H1 (cell line): Measurements from ENCODE around the gene CEP85. TPM values are rescaled to one million over a fixed set of nuclear protein-coding genes. Genes with fewer than 3 reads are reported as not detected.

ENCODE experiments used
- polyA plus RNA-seq, 7 experiments: library from polyadenylated mRNA; depleted of rRNA in 3 of 7; stranded (reverse) in 5 of 7; unstranded in 2 of 7; fragments of >200 nt in 5 of 7; fragments of 200-250 nt in 2 of 7; gene quantifications; 1 replicate in 5 of 7; 2 replicates in 1 of 7; 4 replicates in 1 of 7; pipeline versions ENCODE4 v1.2.1 to v1.2.3, GENCODE V29; 2011 to 2013; ENCODE audit warnings: missing spikeins in 2 of 7, mixed read lengths in 2 of 7
- total RNA-seq: library from RNA; stranded (reverse); fragmentation: NEBNext Ultra II Directional; extraction: Animal tissue kit (Norgen Biotek cat#: 25700); gene quantifications from 2 replicates; pipeline ENCODE4 v1.2.1, GENCODE V29; 2021
- TF ChIP-seq, protein P1 (sequence below): IDR thresholded peaks from 2 replicates; pipeline ENCODE4 v1.6.1; 2012; ENCODE audit warnings: inconsistent platforms
- TF ChIP-seq, protein P2 (sequence below): IDR thresholded peaks from 2 replicates; pipeline ENCODE4 v1.6.1; 2011; ENCODE audit warnings: low read length, improper control_type of control experiment

The CEP85 gene
- total and polyA plus RNA-seq, 2 of the 8 experiments (the other 6 are each of a cell fraction or from before 2014, with no cell fraction given), result 40.4 to 43.7 TPM

- TF ChIP-seq, protein P1, sequence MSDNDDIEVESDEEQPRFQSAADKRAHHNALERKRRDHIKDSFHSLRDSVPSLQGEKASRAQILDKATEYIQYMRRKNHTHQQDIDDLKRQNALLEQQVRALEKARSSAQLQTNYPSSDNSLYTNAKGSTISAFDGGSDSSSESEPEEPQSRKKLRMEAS, result peak; percentile 65; the same call in 1 of the 2 replicates
- TF ChIP-seq, protein P2, sequence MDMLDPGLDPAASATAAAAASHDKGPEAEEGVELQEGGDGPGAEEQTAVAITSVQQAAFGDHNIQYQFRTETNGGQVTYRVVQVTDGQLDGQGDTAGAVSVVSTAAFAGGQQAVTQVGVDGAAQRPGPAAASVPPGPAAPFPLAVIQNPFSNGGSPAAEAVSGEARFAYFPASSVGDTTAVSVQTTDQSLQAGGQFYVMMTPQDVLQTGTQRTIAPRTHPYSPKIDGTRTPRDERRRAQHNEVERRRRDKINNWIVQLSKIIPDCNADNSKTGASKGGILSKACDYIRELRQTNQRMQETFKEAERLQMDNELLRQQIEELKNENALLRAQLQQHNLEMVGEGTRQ, result peak; percentile 64
These were observed 41.8 kb downstream of the CEP85 start (continued) for GRCh38 chr1:26275580-26276431.
